Liver (tissue), 9 donors: ENCODE results near the gene KCTD8. TPM values are rescaled to one million over a fixed set of nuclear protein-coding genes. Genes with fewer than 3 reads are reported as not detected.

Source experiments
- DNase-seq: peaks from one replicate; pipeline ENCODE4 v3.0.0-alpha.2; 2017; ENCODE audit warnings: low spot score
- H3K27ac ChIP-seq, 2 donors: one replicate each; pipeline ENCODE4 v1.7.0; 2013; ENCODE audit warnings: inconsistent platforms in 2 of 2, low read length in 2 of 2, control low read depth in 1 of 2, low read depth in 1 of 2, mild to moderate bottlenecking in 1 of 2
- H3K27me3 ChIP-seq, 4 donors: one replicate each; pipeline versions ENCODE4 v1.6.1 to v1.7.0; 2013; ENCODE audit warnings: low read length in 3 of 4, inconsistent platforms in 1 of 4, mild to moderate bottlenecking in 1 of 4, moderate library complexity in 1 of 4; ENCODE audit not compliant: control insufficient read depth in 4 of 4, insufficient read depth in 4 of 4
- H3K36me3 ChIP-seq, 4 donors: one replicate each; pipeline versions ENCODE4 v1.6.1 to v1.7.0; 2013; ENCODE audit warnings: low read length in 3 of 4, mild to moderate bottlenecking in 3 of 4, low read depth in 1 of 4, moderate library complexity in 1 of 4; ENCODE audit not compliant: control insufficient read depth in 4 of 4, insufficient read depth in 3 of 4
- H3K4me1 ChIP-seq, 4 donors: one replicate each; pipeline versions ENCODE4 v1.6.1 to v1.7.0; 2013; ENCODE audit warnings: low read length in 3 of 4, mild to moderate bottlenecking in 3 of 4, moderate library complexity in 1 of 4; ENCODE audit not compliant: control insufficient read depth in 4 of 4, insufficient read depth in 4 of 4
- H3K4me3 ChIP-seq, 3 donors: one replicate each; pipeline versions ENCODE4 v1.6.1 to v1.7.0; 2013; ENCODE audit warnings: low read length in 3 of 3, control low read depth in 1 of 3, low read depth in 1 of 3, mild to moderate bottlenecking in 1 of 3
- H3K9ac ChIP-seq, 2 donors: one replicate each; pipeline ENCODE4 v1.7.0; 2013; ENCODE audit warnings: low read length in 2 of 2, mild to moderate bottlenecking in 2 of 2, moderate library complexity in 2 of 2, control low read depth in 1 of 2, low read depth in 1 of 2
- H3K9me3 ChIP-seq, 4 donors: one replicate each; pipeline versions ENCODE4 v1.6.1 to v1.7.0; 2013; ENCODE audit warnings: low read length in 3 of 4; ENCODE audit not compliant: control insufficient read depth in 4 of 4
- EGR1 ChIP-seq, 2 donors: IDR thresholded peaks; 2 replicates each; pipeline ENCODE4 v1.6.1; 2016 to 2018; ENCODE audit warnings: antibody characterized with exemption in 2 of 2, low read depth in 2 of 2
- FOXA2 ChIP-seq: IDR thresholded peaks from 2 replicates; pipeline ENCODE4 v1.6.1; 2016; ENCODE audit warnings: antibody characterized with exemption
- HNF4A ChIP-seq, 2 donors: conservative IDR thresholded peaks; 2 replicates each; pipeline ENCODE4 v1.6.1; 2016; ENCODE audit warnings: antibody characterized with exemption in 2 of 2, mild to moderate bottlenecking in 2 of 2
- HNF4G ChIP-seq: IDR thresholded peaks from 2 replicates; pipeline ENCODE4 v1.6.1; 2016; ENCODE audit warnings: antibody characterized with exemption
- NR2F2 ChIP-seq: IDR thresholded peaks from 2 replicates; pipeline ENCODE4 v1.6.1; 2016; ENCODE audit warnings: antibody characterized with exemption
- RAD21 ChIP-seq, 2 donors: IDR thresholded peaks; 2 replicates each; pipeline ENCODE4 v1.6.1; 2016; ENCODE audit warnings: antibody characterized with exemption in 2 of 2, mild to moderate bottlenecking in 2 of 2
- RXRA ChIP-seq, 2 donors: IDR thresholded peaks; 2 replicates each; pipeline ENCODE4 v1.6.1; 2017 to 2018; ENCODE audit warnings: antibody characterized with exemption in 2 of 2, mild to moderate bottlenecking in 1 of 2
- SP1 ChIP-seq: IDR thresholded peaks from 2 replicates; pipeline ENCODE4 v1.6.1; 2018; ENCODE audit warnings: antibody characterized with exemption, mild to moderate bottlenecking
- TAF1 ChIP-seq: conservative IDR thresholded peaks from 2 replicates; pipeline ENCODE4 v1.6.1; 2016; ENCODE audit warnings: antibody characterized with exemption, mild to moderate bottlenecking
- YY1 ChIP-seq: IDR thresholded peaks from 2 replicates; pipeline ENCODE4 v1.6.1; 2016; ENCODE audit warnings: antibody characterized with exemption, mild to moderate bottlenecking
- WGBS: extraction: QIAGEN DNeasy Blood & Tissue Kit; methylation state at CpG from one replicate; pipeline ENCODE4 v1.1.7; 2013; 5-methylcytosine and 5-hydroxymethylcytosine counted together
- polyA plus RNA-seq, 2 donors: library from polyadenylated mRNA; stranded (reverse) in 1 of 2; unstranded in 1 of 2; fragments of 200-250 nt in 1 of 2; fragments of >200 nt in 1 of 2; fragmentation: Nextera tagmentation in 1 of 2; extraction: Ambion mirVana in 1 of 2; gene quantifications; one replicate each; pipeline versions ENCODE4 v1.2.1 to v1.2.3, GENCODE V29; 2013 to 2015
- total RNA-seq, 2 donors: library from RNA; depleted of rRNA; stranded (reverse); fragments of >200 nt; gene quantifications; one replicate each; pipeline ENCODE4 v1.2.3, GENCODE V29; 2014
- TF ChIP-seq, protein P1 (sequence below): IDR thresholded peaks from 2 replicates; pipeline ENCODE4 v1.6.1; 2016; ENCODE audit warnings: antibody characterized with exemption
- TF ChIP-seq, protein P2 (sequence below): IDR thresholded peaks from 2 replicates; pipeline ENCODE4 v1.6.1; 2016; ENCODE audit warnings: antibody characterized with exemption
- TF ChIP-seq, protein P3 (sequence below): IDR thresholded peaks from 2 replicates; pipeline ENCODE4 v1.6.1; 2016; ENCODE audit warnings: antibody characterized with exemption, mild to moderate bottlenecking
- donor health status: healthy.
- donor health status: healthy.
- donor health status: healthy.
- donor health status: healthy.
- donor health status: healthy.

The KCTD8 gene
- total and polyA plus RNA-seq, 4 donors, result not detected

DNA sequence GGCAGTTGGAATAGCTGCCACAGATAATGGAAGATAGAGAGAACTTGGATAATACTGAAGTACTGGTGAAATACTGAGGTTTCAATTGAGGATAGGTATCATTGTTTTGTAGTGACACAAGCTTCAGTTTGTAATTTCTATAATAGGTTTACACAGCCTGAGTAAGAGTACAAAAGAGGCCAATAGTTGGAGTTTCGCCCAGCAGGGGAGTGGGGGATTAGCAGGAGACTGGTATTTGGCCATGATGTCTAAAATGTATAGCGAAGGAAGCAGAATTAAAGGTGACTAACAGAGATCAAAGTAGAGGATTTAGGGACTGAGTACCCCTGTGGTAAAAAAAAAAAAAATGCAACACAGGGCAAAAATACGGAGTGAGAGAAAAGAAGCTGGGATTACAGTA is 129.5 kb downstream of the KCTD8 start:
- no peaks in the 10 kb centered on the region for H3K27me3 ChIP-seq
- 74% methylated on average over 3 of the region's 3 CpGs for WGBS
- no peak overlapping the region for H3K4me3 ChIP-seq
- DNase-seq, result no peak
- H3K9me3 ChIP-seq, result no peaks in the 10 kb centered on the region
- no peaks in the 10 kb centered on the region for H3K36me3 ChIP-seq
- no peak overlapping the region for H3K27ac ChIP-seq
- no peak overlapping the region for H3K9ac ChIP-seq
- TF ChIP-seq RXRA (IDR thresholded peaks at IDR 0.05) (no peak), HNF4G (no peak), EGR1 (IDR thresholded peaks at IDR 0.05; ENCODE audit: low read depth in 2 of 2) (no peak), TAF1 (no peak), NR2F2 (no peak), SP1 (no peak), HNF4A (conservative IDR thresholded peaks at IDR 0.05) (no peak), FOXA2 (no peak), RAD21 (IDR thresholded peaks at IDR 0.05) (no peak)
- TF ChIP-seq, protein P1, sequence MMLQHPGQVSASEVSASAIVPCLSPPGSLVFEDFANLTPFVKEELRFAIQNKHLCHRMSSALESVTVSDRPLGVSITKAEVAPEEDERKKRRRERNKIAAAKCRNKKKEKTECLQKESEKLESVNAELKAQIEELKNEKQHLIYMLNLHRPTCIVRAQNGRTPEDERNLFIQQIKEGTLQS, result no peak
- TF ChIP-seq, protein P2, sequence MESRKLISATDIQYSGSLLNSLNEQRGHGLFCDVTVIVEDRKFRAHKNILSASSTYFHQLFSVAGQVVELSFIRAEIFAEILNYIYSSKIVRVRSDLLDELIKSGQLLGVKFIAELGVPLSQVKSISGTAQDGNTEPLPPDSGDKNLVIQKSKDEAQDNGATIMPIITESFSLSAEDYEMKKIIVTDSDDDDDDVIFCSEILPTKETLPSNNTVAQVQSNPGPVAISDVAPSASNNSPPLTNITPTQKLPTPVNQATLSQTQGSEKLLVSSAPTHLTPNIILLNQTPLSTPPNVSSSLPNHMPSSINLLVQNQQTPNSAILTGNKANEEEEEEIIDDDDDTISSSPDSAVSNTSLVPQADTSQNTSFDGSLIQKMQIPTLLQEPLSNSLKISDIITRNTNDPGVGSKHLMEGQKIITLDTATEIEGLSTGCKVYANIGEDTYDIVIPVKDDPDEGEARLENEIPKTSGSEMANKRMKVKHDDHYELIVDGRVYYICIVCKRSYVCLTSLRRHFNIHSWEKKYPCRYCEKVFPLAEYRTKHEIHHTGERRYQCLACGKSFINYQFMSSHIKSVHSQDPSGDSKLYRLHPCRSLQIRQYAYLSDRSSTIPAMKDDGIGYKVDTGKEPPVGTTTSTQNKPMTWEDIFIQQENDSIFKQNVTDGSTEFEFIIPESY, result no peak
- TF ChIP-seq, protein P3, sequence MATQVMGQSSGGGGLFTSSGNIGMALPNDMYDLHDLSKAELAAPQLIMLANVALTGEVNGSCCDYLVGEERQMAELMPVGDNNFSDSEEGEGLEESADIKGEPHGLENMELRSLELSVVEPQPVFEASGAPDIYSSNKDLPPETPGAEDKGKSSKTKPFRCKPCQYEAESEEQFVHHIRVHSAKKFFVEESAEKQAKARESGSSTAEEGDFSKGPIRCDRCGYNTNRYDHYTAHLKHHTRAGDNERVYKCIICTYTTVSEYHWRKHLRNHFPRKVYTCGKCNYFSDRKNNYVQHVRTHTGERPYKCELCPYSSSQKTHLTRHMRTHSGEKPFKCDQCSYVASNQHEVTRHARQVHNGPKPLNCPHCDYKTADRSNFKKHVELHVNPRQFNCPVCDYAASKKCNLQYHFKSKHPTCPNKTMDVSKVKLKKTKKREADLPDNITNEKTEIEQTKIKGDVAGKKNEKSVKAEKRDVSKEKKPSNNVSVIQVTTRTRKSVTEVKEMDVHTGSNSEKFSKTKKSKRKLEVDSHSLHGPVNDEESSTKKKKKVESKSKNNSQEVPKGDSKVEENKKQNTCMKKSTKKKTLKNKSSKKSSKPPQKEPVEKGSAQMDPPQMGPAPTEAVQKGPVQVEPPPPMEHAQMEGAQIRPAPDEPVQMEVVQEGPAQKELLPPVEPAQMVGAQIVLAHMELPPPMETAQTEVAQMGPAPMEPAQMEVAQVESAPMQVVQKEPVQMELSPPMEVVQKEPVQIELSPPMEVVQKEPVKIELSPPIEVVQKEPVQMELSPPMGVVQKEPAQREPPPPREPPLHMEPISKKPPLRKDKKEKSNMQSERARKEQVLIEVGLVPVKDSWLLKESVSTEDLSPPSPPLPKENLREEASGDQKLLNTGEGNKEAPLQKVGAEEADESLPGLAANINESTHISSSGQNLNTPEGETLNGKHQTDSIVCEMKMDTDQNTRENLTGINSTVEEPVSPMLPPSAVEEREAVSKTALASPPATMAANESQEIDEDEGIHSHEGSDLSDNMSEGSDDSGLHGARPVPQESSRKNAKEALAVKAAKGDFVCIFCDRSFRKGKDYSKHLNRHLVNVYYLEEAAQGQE, result no peak
- H3K4me1 ChIP-seq, result no peaks in the 10 kb centered on the region

DNA sequence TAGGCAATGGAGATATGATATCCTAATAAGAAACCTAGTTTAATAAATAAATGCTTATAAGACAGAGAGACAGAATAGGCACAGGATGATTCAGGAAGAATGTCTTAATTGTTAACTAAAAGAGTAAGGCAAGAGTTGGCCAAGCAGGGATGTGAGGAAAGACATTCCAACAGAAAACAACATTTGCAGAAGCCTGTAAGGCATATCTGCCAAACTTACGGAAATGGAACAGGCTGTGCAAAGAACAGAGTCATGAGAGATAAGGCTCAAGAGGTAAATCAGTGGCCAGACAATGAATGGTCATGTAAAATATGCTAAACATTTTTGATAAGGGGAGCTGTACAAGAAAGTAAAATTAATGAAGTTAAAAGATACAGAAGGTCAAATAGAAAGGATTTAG is 134.9 kb downstream of the KCTD8 start:
- H3K4me3 ChIP-seq, result no peak overlapping the region
- 50% methylated on average over 1 of the region's 1 CpG for WGBS
- no peaks in the 10 kb centered on the region for H3K4me1 ChIP-seq
- no peaks in the 10 kb centered on the region for H3K36me3 ChIP-seq
- no peak for DNase-seq
- H3K9me3 ChIP-seq, result no peaks in the 10 kb centered on the region
- no peaks in the 10 kb centered on the region for H3K27me3 ChIP-seq
- no peak overlapping the region for H3K27ac ChIP-seq
- H3K9ac ChIP-seq, result no peak overlapping the region
- TF ChIP-seq NR2F2 (no peak), HNF4A (conservative IDR thresholded peaks at IDR 0.05) (no peak), YY1 (no peak)
- TF ChIP-seq, protein P3, result no peak
- TF ChIP-seq, protein P2, result no peak
